ENCODE results near the gene ATAD2B. TPM values are rescaled to one million over a fixed set of nuclear protein-coding genes. Genes with fewer than 3 reads are reported as not detected.

ATAD2B gene
- total and polyA plus RNA-seq, 2 of the 8 experiments (the other 6 are each of a cell fraction or from before 2014, with no cell fraction given), result 3.4 to 16.1 TPM

- POLR2A ChIA-PET (ENCODE audit: partially characterized antibody), result no interaction called here
- peaks cover 0 to 7% (median 0%) of the 10 kb centered on the region in 4 experiments; a peak in 1 of 8 replicates for H3K36me3 ChIP-seq (ENCODE audit: control insufficient read depth in 2 of 4, insufficient read depth in 4 of 4, low read length in 3 of 4)
- CTCF ChIA-PET (ENCODE audit: partially characterized antibody), result no interaction called here
Measured at GRCh38 chr2:23809150-23809549, 117.8 kb downstream of the ATAD2B start.

More at GRCh38 chr2:23809150-23809549, 117.8 kb downstream of the ATAD2B start:
- Histone ChIP-seq H4K20me1 (replicated peaks in 1 of 2; ENCODE audit: control insufficient read depth in 1 of 2, insufficient read depth in 2 of 2, low read length in 2 of 2) (no peaks in the 10 kb centered on the region), H3K79me1 (ENCODE audit: low read depth, low read length) (no peaks in the 10 kb centered on the region), H4K91ac (replicated peaks; ENCODE audit: insufficient read length, low read length) (no peak overlapping the region), H3K4me3 (ENCODE audit: extremely low read depth in 1 of 4, insufficient read depth in 2 of 4, low read depth in 3 of 4, low read length in 4 of 4) (no peak overlapping the region), H4K5ac (ENCODE audit: insufficient read length, low read depth, low read length) (no peak overlapping the region), H3K27ac (ENCODE audit: low read depth, low read length) (no peak overlapping the region), H3K56ac (replicated peaks; ENCODE audit: insufficient read length, low read depth, low read length) (no peak overlapping the region), H4K8ac (ENCODE audit: extremely low read depth, insufficient read depth, low read length) (no peak overlapping the region), H3K18ac (ENCODE audit: extremely low read depth, low read length) (no peak overlapping the region), H3K9ac (replicated peaks in 1 of 4; ENCODE audit: extremely low read depth in 1 of 4, low read depth in 3 of 4, low read length in 3 of 4) (no peak overlapping the region), H3K14ac (ENCODE audit: insufficient read length) (no peak overlapping the region), H3K4me2 (ENCODE audit: insufficient read depth in 1 of 2, low read depth in 2 of 2, low read length in 2 of 2) (no peak overlapping the region), H2BK20ac (ENCODE audit: low read length) (no peak overlapping the region), H3K79me2 (ENCODE audit: control insufficient read depth in 1 of 2, insufficient read depth in 2 of 2, low read length in 2 of 2) (no peaks in the 10 kb centered on the region), H3K27me3 (replicated peaks in 1 of 4; ENCODE audit: control insufficient read depth in 3 of 4, extremely low read depth in 1 of 4, insufficient read depth in 3 of 4, low read length in 3 of 4) (no peaks in the 10 kb centered on the region), H2BK12ac (ENCODE audit: low read depth, low read length) (no peak overlapping the region), H3K23ac (ENCODE audit: insufficient read length) (no peak overlapping the region), H3K4ac (replicated peaks; ENCODE audit: insufficient read length, low read depth, low read length) (no peak overlapping the region), H3K4me1 (replicated peaks in 1 of 4; ENCODE audit: control insufficient read depth in 3 of 4, insufficient read depth in 4 of 4, low read length in 3 of 4) (peaks cover 0 to 4% (median under 1%) of the 10 kb centered on the region in 4 experiments; a peak in 2 of 7 replicates), H3K23me2 (ENCODE audit: low read depth, low read length) (no peaks in the 10 kb centered on the region), H2BK5ac (ENCODE audit: low read depth, low read length) (no peak overlapping the region), H2BK120ac (replicated peaks; ENCODE audit: low read depth, low read length) (no peak overlapping the region), H2AFZ (ENCODE audit: low read length) (no peak overlapping the region), H2AK5ac (ENCODE audit: low read depth, low read length) (no peak overlapping the region), H2BK15ac (ENCODE audit: low read length) (no peak overlapping the region), H3K9me3 (ENCODE audit: insufficient read depth in 2 of 2, low read depth in 1 of 2, low read length in 1 of 2) (no peaks in the 10 kb centered on the region)
- TF ChIP-seq ASH2L (IDR thresholded peaks at IDR 0.05; ENCODE audit: low read length) (no peak), PHF8 (conservative IDR thresholded peaks at IDR 0.05; ENCODE audit: low read depth, low read length) (no peak)
- WGBS, 2 experiments (ENCODE audit: extremely low coverage in 1 of 2, insufficient coverage in 1 of 2, insufficient read length in 1 of 2, insufficient replicate concordance in 2 of 2, low coverage in 1 of 2, low lambda C conversion rate in 2 of 2, missing lambda C conversion rate in 1 of 2), result 86% methylated on average over 1 of the region's 1 CpG; no CpG with 5 or more reads in 1 of the 2 experiments
- FAIRE-seq, result no peak
- DNase-seq (ENCODE audit: low read depth in 1 of 2, low spot score in 2 of 2), result no peak

Data from H1 (cell line).